Measurements from ENCODE around the gene PID1.

PID1 gene

GRCh38 chr2:229090225-229090624 is 180.9 kb downstream of the PID1 start:
- no peaks in the 10 kb centered on the region for H4K20me1 ChIP-seq (ENCODE audit: insufficient read depth)
- H3K4me1 ChIP-seq (ENCODE audit: low read depth, poor library complexity, severe bottlenecking), result peaks cover 21% of the 10 kb centered on the region
- peak overlapping the region; percentile 40; the same call in 1 of the 2 replicates for H3K4me2 ChIP-seq
- no peak overlapping the region for H3K9ac ChIP-seq
- no peak for TF ChIP-seq CTCF (conservative IDR thresholded peaks at IDR 0.05; ENCODE audit: low read depth, low read length)
- 0 out of 2 replicates have a peak overlapping the region, but pooled peaks have one; percentile 27 for H3K27ac ChIP-seq
- peak overlapping the region; percentile 39; the same call in 1 of the 2 replicates for H2AFZ ChIP-seq (ENCODE audit: low read depth)
- no peak overlapping the region for H3K4me3 ChIP-seq (IDR thresholded peaks at IDR 0.05; ENCODE audit: insufficient read depth, low read depth, low read length)
- no peaks in the 10 kb centered on the region for H3K27me3 ChIP-seq (ENCODE audit: insufficient read depth, low read depth)
- no peaks in the 10 kb centered on the region for H3K79me2 ChIP-seq (ENCODE audit: insufficient read depth, low read depth)
- H3K36me3 ChIP-seq (ENCODE audit: insufficient read depth), result no peaks in the 10 kb centered on the region

- no peak overlapping the region for H3K4me3 ChIP-seq (IDR thresholded peaks at IDR 0.05; ENCODE audit: insufficient read depth, low read depth, low read length)
- no peaks in the 10 kb centered on the region for H3K79me2 ChIP-seq (ENCODE audit: insufficient read depth, low read depth)
- no peaks in the 10 kb centered on the region for H3K36me3 ChIP-seq (ENCODE audit: insufficient read depth)
- H3K4me1 ChIP-seq (ENCODE audit: low read depth, poor library complexity, severe bottlenecking), result peaks cover 21% of the 10 kb centered on the region
- H4K20me1 ChIP-seq (ENCODE audit: insufficient read depth), result no peaks in the 10 kb centered on the region
- no peaks in the 10 kb centered on the region for H3K27me3 ChIP-seq (ENCODE audit: insufficient read depth, low read depth)
- no peak overlapping the region for H3K9ac ChIP-seq
- peak overlapping the region; percentile 40; the same call in 1 of the 2 replicates for H3K4me2 ChIP-seq
- no peak for TF ChIP-seq CTCF (conservative IDR thresholded peaks at IDR 0.05; ENCODE audit: low read depth, low read length)
- H3K27ac ChIP-seq, result peak overlapping the region; percentile 27; the same call in 1 of the 2 replicates
- H2AFZ ChIP-seq (ENCODE audit: low read depth), result peak overlapping the region; percentile 39; the same call in 1 of the 2 replicates
These were observed 181.3 kb downstream of the PID1 start for GRCh38 chr2:229089776-229090175.

GRCh38 chr2:229088966-229089700 is 182.0 kb downstream of the PID1 start:
- H2AFZ ChIP-seq (ENCODE audit: low read depth), result no peak overlapping the region
- H3K9ac ChIP-seq, result no peak overlapping the region
- H3K36me3 ChIP-seq (ENCODE audit: insufficient read depth), result no peaks in the 10 kb centered on the region
- no peak overlapping the region for H3K4me3 ChIP-seq (IDR thresholded peaks at IDR 0.05; ENCODE audit: insufficient read depth, low read depth, low read length)
- peak overlapping the region; percentile 27; the same call in 1 of the 2 replicates for H3K27ac ChIP-seq
- peak overlapping the region; percentile 2; the same call in 1 of the 2 replicates for H3K4me2 ChIP-seq
- H4K20me1 ChIP-seq (ENCODE audit: insufficient read depth), result no peaks in the 10 kb centered on the region
- no peaks in the 10 kb centered on the region for H3K79me2 ChIP-seq (ENCODE audit: insufficient read depth, low read depth)
- H3K4me1 ChIP-seq (ENCODE audit: low read depth, poor library complexity, severe bottlenecking), result peaks cover 21% of the 10 kb centered on the region
- TF ChIP-seq CTCF (conservative IDR thresholded peaks at IDR 0.05; ENCODE audit: low read depth, low read length), result no peak
- H3K27me3 ChIP-seq (ENCODE audit: insufficient read depth, low read depth), result no peaks in the 10 kb centered on the region

- Histone ChIP-seq H3K36me3 (ENCODE audit: insufficient read depth) (no peaks in the 10 kb centered on the region), H3K27me3 (ENCODE audit: insufficient read depth, low read depth) (no peaks in the 10 kb centered on the region), H3K4me3 (IDR thresholded peaks at IDR 0.05; ENCODE audit: insufficient read depth, low read depth, low read length) (no peak overlapping the region), H3K9ac (no peak overlapping the region), H3K27ac (no peak overlapping the region), H3K4me1 (ENCODE audit: low read depth, poor library complexity, severe bottlenecking) (peaks cover 21% of the 10 kb centered on the region), H3K79me2 (ENCODE audit: insufficient read depth, low read depth) (no peaks in the 10 kb centered on the region), H4K20me1 (ENCODE audit: insufficient read depth) (no peaks in the 10 kb centered on the region), H2AFZ (ENCODE audit: low read depth) (no peak overlapping the region), H3K4me2 (no peak overlapping the region)
- no peak for TF ChIP-seq CTCF (conservative IDR thresholded peaks at IDR 0.05; ENCODE audit: low read depth, low read length)
These were observed 182.6 kb downstream of the PID1 start for GRCh38 chr2:229088517-229088913.
